Fibroblast of mammary gland (primary cell): Measurements from ENCODE around the gene MLIP.

Source experiments
- DNase-seq: peaks from one replicate; pipeline ENCODE4 v3.0.0-alpha.2; 2010; ENCODE audit warnings: low read depth
- H3K4me3 ChIP-seq: 2 replicates; pipeline ENCODE4 v1.5.1; 2011; ENCODE audit warnings: low read depth, mild to moderate bottlenecking, low read length, moderate library complexity; ENCODE audit not compliant: control insufficient read depth
- TF ChIP-seq, protein P1 (sequence below): conservative IDR thresholded peaks from 2 replicates; pipeline ENCODE4 v1.5.1; 2011; ENCODE audit warnings: low read depth, low read length, inconsistent platforms; ENCODE audit not compliant: control insufficient read depth, insufficient read depth

The MLIP gene

DNA sequence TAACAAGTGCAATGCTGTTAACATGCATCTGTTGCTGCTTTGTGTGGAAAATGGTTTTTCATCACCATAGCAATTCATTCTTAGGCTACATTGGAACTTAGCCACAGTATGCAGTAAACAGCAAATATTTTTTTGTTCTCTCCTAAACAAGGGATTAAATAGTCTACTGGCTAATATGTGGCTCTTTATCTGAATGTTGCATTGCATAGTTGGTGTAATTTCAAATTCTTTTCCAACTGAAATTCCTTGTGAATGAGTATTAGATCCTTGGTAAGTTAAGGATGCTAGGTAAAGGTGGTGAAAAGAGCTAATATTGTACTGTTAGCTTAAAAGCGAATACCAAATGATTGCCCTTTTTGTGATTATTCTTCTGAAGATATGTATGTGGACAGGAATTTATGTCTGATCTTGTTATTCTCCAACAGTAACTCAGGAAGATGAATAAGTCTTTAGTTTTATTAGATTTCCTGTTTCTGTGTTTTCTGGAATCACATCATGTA, 958 bp downstream of the MLIP start:
- no peak overlapping the region for H3K4me3 ChIP-seq
- DNase-seq = no peak
- TF ChIP-seq, protein P1, sequence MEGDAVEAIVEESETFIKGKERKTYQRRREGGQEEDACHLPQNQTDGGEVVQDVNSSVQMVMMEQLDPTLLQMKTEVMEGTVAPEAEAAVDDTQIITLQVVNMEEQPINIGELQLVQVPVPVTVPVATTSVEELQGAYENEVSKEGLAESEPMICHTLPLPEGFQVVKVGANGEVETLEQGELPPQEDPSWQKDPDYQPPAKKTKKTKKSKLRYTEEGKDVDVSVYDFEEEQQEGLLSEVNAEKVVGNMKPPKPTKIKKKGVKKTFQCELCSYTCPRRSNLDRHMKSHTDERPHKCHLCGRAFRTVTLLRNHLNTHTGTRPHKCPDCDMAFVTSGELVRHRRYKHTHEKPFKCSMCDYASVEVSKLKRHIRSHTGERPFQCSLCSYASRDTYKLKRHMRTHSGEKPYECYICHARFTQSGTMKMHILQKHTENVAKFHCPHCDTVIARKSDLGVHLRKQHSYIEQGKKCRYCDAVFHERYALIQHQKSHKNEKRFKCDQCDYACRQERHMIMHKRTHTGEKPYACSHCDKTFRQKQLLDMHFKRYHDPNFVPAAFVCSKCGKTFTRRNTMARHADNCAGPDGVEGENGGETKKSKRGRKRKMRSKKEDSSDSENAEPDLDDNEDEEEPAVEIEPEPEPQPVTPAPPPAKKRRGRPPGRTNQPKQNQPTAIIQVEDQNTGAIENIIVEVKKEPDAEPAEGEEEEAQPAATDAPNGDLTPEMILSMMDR = no peak

DNA sequence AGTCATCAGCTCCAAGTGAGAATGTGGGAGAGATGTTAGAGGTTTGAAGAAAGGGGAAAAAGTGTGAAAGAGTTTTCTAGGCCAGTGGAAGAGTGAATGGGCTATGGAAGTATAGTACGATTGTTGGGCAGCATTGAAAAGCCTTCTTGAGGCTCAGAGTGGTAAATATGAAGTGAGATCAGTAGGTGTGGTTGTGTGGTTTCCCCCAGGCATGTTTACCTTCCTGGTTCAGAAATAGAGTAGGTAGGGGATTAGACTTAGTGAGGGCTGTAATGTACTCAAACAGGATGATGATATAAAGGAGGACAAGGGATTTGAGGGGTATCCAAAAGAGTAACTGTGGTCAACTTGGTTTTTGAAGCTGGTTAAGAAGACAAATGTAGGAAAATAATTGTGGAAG, 3.7 kb downstream of the MLIP start:
- TF ChIP-seq, protein P1 = no peak

DNA sequence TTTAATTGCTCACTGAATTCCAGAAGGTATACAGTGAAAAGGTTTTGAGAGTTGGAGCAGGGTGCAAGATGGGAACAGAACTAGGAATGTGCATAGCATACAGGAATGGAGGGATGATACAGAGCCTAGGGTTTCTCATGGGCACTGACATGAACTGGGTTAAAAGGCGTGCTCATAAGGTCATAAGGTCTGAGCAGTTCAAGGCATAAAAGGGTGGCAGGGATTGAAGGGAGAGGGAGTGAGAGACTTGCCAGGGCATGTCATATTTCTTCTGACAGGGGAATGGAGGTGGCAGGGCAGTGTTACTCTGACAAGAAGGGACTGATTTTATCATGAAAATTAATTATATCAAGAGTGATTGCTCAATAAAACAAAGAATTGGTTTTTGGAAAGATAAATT, 4.7 kb downstream of the MLIP start:
- TF ChIP-seq, protein P1 = no peak
- H3K4me3 ChIP-seq = no peak overlapping the region
- DNase-seq = no peak

More for the DNA sequence above, 3.7 kb downstream of the MLIP start:
- no peak for DNase-seq
- H3K4me3 ChIP-seq = no peak overlapping the region

DNA sequence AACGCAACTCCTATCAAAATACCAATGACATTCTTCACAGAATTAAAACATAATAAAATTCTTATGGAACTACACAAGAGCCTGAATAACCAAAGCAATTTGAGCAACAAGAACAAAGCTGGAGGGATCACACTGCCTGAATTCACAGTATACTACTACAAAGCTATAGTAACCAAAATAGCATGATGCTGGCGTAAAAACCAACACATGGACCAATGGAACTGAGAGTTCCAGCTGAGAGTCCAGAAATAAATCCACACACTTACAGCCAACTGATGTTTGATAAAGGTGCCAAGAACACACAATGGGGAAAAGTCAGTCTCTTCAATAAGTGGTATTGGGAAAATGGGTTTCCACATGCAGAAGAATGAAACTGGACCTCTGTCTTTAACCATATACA, 6.9 kb downstream of the MLIP start:
- TF ChIP-seq, protein P1 = no peak
- no peak overlapping the region for H3K4me3 ChIP-seq
- DNase-seq = no peak

DNA sequence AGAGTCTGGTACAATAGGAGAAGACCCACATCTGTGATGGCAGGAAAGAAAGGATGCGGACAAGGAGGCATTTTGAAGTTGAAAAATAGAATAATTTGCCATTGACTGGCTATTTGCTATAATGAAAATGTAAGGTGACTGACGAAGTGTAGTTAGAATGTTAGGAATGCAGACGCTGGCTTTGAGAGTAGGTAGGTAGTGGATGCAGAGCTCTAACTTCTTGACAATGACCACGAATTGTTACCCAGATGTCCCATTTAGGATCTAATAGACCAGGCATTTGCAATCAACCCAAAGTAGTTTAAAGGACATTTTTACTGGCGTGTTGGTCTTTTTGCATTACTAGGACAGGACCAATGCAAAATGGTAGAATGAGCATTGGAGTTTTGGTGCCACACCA, 14.2 kb downstream of the MLIP start:
- TF ChIP-seq, protein P1 = no peak
- no peak overlapping the region for H3K4me3 ChIP-seq
- no peak for DNase-seq

DNA sequence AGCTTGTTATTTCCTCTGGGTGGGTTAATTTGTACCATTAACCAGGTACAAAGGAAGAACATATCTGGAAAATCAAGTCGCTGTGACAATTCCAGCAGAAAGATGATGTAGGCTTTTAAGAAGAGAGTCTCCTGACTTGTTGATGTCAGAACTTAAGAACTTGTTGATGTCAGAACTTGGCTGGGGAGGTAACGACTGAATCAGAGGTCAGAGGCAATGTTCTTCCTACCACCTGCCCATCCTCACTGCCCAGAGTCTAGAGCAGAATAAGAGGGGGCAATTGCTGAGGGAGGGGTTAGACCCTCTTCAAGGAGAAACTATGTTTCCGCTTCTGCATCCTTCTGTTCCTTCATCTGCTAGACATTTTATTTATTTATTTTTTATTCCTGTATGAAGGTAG, 18.9 kb downstream of the MLIP start:
- peak; percentile 4 for DNase-seq
- H3K4me3 ChIP-seq = no peak overlapping the region
- TF ChIP-seq, protein P1 = no peak

DNA sequence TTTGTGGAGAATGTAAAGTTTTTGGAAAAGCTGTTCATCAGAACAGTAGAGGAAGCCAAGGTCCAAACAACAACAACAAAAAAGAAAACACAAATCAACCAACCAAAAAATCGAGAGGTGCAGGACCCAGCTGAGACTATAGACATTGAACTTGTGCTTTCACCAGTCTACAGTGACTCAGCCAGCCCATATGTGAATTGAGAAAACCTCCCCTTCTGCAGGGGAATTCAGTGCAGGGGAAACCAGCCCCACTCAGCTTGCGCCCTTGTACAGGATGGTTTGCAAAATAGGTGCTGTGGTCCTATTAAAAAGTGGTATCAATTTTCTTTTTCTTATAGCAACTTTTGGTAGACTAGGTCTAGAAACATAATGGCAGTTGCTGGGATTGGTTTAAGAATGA, 21.3 kb downstream of the MLIP start:
- no peak overlapping the region for H3K4me3 ChIP-seq
- TF ChIP-seq, protein P1 = no peak
- DNase-seq = no peak
